ENCODE results near the gene ABRACL.
"Not testable (repeated sequence)": the region's sequence is repeated elsewhere in the genome, so short reads cannot be mapped to it uniquely, and the experiment has no call there.

Gene ABRACL

DNA sequence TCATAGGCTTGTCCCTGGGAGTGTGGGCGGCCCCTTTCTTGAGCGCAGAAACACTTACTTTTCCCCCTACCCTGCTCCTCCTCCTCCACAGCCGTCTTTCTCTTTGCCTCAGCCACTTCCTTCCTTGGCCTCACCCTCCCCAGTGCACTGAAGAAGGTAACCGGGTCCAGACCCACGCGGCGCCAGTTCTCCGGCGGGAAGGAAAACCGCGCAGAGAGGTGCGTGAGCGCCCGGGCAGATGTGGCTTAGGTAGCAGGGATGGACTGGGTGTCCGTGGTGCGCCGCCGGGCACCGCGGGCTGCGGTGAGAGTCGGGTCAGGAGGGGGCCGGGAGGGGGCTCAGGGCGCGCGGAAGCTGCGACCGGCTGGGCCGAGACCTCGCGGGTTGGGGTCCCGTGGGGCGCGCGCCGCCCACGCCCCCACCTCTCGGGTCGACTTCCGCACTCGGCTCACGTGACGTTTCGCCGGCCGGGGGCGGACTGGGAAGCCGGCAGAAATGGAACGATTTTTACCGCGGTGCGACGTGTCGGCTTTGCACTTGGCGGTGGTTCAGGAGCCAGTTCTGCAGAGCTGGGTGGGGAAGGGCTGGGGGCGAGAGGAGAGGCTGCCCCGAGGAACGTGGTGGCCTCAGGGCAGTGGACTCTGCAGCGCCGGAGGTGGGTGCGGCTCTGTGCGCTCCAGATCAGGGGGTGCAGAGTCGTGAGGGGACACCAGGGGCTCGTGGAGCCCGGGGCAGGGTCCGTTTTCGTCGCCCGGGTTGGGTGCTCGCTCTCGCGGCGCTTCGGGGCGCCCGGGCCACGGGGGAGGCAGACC is at the start of gene ABRACL:
Gene ABRACL, plus strand, starts transcription at position 88 of the 812 bp plus-strand sequence. CDS start 5,416 bp downstream, outside the sequence.
- DNase-seq = peak; percentile 59

DNA sequence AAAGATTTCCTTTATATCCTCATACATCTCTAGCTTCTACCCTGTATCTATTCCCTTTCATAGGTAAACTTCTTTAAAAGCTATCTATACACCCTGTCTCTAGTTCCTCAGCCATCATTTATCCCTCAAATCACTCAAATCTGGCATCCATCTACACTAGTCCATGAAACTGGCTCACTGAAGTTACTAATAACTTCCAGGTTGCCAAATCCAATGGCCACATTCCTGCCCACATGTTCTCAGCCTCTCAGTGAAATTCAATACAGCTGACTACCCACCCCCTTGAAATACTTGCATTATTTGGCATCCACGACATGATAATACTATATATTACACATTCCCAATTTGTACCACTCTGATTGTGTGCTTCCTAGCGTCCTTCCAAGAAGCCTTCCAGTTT is 49.2 kb upstream of the ABRACL start:
- no peak for DNase-seq

GRCh38 chr6:138979813-138980668 is 48.5 kb upstream of the ABRACL start:
- DNase-seq = no peak

GRCh38 chr6:138981416-138981815 is 47.1 kb upstream of the ABRACL start:
- no peak for DNase-seq

GRCh38 chr6:138986578-138986977 is 42.0 kb upstream of the ABRACL start:
- no peak for DNase-seq

GRCh38 chr6:138987080-138987642 is 41.4 kb upstream of the ABRACL start:
- DNase-seq = no peak

GRCh38 chr6:138987643-138988468 is 40.7 kb upstream of the ABRACL start, which contains the start of gene REPS1:
Gene REPS1, minus strand, starts transcription at chr6:138988253. Its CDS starts 571 bp downstream, at chr6:138987682.
- peak; percentile 77 for DNase-seq

DNA sequence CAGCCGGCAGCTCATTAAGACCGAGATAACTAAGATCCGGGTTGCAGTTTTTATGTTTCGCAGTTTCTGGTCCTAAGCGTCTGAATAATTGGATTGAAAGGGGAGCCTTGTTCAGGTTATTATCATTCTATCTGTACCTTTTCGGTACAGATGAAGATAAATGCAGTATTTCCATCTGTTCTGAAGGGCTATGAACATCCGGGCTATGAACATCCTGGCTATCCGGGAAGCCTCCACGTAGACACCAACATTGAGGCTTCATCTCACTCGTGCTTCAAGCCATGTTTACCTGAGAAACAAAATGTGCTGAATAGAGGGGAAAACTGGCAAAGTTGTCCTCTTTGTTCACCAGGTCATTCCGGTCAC is 40.1 kb upstream of the ABRACL start:
- no peak for DNase-seq

DNA sequence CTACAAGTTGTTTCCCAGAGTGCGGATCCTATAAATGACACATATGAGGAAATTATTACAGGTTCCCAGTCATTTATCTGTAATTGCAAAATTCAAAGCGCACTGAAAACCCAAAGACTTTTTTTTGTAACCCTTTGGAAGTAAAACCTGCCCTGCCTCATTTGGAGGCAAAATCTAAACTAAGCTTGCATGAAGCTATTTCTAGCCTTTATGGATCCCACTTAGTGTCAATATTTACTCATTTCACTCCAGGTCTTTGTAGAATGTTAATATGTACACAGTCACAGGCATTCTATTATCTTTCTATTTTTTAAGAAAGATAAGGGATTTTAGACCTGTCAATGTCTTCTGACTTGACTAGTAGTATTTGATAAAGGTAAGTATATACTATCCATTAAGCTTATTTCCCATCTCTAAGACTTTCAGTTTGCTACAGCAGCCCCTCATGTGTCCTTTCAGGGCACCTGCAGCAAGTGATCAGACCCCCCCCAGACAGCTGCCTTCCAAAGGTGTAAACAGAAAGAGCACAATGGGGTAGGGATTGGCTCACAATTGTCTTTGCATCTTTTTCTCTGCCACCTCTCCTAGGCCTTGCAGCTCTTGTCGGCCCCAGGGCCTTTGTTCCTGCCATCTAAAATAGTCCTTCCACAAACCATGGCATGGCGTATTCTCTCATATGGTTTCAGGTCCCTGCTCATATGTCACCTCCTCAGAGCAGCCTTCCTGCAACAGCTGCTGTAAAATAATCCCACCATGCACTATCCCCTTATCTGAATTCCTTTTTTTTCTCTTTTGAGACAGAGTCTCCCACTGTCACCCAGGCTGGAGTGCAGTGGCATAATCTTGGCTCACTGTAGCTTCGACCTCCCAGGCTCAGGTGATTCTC is 39.2 kb upstream of the ABRACL start:
- DNase-seq = no peak

DNA sequence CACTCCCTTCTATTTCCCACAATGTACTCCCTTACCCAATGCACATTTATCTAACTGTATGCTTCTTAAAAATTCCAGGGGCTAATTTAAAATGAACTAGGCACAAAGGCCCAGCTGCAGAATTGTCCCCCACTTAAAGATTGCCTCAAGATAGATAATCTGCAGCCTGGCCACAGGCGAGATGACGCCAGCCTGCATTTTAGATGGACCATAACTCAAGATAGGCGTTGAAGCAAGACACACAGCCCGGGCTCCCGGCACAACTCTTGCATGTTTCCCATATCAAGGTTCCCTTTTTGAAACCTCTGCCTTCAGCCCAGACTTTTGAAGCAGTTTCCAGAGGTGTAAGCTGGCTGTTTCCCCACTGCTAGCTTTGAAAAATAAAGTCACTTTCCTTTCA is 37.3 kb upstream of the ABRACL start:
- no peak for DNase-seq

DNA sequence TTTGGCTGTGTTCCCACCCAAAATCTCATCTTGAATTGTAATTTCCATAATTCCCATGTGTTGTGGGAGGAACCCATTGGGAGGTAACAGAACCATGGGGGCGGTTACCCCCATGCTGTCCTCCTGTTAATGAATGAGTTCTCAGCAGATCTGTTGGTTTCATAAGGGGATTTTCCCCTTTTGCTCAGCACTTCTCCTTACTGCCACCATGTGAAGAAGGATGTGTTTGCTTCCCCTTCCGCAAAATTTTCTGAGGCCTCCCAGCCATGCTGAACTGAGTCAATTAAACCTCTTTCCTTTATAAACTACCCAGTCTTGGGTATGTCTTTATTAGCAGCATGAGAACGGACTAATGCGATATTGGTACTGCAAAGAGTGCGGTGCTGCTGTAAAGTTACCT is 35.6 kb upstream of the ABRACL start:
- DNase-seq = not testable (repeated sequence)

DNA sequence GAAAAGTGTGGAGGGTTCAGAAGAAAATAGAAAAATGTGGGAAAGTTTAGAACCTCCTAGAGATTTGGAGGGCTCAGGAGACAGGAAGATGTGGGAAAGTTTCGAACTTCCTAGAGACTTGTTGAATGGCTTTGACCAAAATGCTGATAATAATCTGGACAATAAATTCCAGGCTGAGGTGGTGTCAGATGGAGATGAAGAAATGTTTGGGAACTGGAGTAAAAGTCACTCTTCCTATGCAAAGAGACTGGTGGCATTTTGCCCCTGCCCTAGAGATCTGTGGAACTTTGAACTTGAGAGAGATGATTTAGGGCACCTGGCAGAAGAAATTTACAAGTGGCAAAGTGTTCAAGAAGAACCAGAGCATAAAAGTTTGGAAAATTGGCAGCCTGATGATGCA is 35.1 kb upstream of the ABRACL start:
- DNase-seq = not testable (repeated sequence)

DNA sequence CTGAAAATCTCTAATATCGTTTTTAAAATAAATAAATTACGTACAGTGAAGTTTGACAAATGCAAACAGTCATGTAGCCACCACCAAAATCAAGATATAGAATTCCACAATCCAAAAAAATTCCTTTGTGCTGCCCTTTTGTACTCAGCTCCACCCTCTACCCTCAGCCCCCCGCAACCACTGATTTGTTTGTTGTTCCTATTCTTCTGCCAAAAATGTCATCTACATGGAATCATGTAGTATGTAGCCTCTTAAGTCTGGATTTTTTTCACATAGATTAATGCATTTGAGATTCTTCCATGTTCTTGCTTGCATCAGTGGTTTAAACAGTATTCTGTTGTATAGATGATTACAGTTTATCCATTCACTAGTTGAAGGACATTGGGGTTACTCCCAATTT is 32.0 kb upstream of the ABRACL start:
- no peak for DNase-seq

DNA sequence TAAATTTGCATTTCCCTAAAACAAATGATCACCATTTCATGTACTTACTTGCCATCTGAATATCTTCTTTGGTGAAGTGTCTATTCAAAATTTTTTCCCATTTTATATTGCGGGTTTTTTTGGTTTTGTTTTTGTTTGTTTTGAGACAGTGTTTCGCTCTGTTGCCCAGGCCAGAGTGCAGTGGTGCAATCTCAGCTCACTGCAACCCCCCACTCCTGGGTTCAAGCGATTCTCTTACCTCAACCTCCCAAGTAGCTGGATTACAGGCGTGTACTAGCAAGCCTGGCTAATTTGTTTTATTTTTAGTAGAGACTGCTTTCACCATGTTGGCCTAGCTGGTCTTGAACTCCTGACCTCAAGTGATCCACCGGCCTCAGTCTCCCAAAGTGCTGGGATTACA is 31.4 kb upstream of the ABRACL start:
- no peak for DNase-seq

DNA sequence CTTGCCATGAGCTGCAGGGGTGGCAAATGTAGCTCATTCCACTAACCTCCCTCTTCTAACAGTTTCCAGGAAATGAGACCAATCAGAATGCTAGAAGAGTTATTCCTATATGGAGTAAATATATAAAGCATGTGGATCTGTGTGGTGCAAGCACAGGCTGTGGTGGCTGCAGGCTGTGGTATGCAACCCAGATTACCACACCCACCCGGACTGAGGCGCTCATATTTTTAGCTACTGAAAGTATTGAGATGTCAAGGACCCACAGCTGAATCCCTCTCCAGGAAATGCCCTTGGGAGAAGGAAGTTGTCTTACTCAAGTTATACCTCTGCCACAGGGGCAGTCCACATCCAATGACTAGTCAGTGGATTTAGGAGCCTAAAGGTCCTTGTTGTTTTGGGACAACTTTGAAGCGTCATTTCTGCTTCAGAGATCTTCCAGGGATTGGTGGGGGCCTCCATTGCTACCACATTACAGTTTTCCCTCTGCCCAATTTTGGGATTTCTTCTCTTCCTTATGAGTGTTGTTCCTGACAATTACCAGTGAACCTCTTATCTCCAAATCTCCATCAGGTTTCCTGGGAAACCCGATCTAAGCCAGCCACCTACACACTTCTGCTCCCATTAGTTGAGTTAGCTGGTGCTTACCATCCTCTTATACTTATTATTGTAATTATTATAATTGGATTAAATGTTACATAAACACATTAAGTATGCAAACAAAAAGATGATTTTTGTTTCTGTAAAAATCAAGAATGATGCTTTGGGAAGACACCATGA is 28.4 kb upstream of the ABRACL start:
- DNase-seq = no peak

DNA sequence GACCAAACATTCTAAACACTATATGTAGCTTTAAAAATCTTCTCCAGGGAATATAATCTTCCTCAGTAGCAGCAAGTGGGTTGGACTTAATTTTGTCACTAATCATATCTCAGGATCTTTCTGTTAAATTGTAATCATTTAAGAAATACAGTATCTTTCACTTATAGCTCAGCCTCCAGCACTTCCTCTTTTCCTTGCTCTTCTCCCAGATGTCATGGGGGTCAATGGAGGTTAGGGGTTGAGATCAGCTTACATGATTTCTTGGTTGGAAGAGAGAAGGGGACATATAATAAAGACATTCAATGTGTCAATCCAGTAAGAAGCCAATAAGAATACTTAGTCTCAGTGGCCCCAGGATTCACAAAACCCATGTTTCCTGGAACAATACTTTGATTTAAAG is 24.8 kb upstream of the ABRACL start:
- no peak for DNase-seq

DNA sequence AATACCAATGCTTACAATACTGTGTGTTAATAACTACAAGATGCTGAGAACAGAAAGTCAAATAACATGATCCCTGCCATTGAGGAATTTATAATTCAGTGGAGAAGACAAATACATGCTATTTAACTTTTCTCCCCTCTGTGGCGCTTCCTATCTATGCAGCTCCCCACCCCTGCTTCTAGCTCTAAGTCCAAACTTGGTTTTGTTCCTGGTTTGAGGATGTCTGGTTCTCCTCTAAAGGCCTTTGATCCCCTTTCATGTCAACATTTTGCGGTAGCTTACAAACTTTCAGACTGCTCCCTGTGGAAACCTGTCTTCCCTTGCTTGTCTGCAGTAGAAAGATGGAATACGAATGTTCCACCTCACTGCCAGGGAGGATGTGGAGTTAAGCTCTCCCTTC is 22.1 kb upstream of the ABRACL start:
- no peak for DNase-seq

DNA sequence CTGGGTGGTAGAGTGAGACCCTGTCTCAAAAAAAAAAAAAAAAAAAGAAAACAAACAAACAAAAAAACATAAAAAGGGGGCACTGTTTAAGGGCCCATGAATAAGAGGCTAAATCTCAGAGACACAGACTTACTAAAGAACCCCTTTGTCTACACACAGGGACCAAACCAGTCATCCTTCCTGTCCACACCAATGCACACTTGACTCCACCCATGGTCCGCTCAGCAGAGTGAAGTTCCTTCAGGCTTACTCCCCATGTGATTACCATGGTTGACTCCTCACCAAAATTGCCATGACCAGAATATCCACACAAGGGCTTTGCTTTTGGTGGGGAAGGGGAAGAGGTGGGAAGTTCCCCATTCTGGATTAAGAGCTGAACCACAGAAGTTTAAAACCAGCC is 21.1 kb upstream of the ABRACL start:
- no peak for DNase-seq

DNA sequence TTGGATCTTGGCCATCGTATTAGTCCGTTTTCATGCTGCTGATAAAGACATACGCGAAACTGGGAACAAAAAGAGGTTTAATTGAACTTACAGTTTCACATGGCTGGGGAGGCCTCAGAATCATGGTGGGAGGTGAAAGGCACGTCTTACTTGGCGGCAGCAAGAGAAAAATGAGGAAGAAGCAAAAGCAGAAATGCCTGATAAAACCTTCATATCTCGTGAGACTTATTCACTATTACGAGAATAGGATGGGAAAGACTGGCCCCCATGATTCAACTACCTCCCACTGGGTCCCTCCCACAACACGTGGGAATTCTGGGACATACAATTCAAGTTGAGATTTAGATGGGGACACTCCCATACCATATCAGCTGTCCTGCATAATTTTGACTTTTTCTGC is 20.4 kb upstream of the ABRACL start:
- no peak for DNase-seq

DNA sequence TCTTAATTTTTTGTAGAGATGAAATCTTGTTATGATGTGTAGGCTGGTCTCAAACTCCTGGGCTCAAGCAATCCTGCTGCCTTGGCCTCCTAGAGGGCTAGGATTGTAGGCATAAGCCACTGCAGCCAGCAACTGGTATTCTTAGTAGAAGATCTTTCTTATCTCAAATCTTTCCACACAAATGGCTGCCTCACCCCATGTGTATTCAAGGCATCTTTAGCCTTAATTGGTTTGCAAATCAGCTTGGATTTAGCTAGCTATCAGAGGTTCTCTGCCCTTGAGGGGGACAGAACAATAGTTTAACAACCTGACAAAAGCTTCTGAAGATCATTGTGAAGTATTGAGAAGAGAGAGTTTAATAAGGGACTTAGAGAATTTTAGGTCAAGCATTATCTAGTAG is 17.9 kb upstream of the ABRACL start:
- DNase-seq = no peak

- DNase-seq = no peak
These were observed 16.6 kb upstream of the ABRACL start for GRCh38 chr6:139011980-139012379.
